Caco-2 (cell line): Measurements from ENCODE around the gene MYOZ1. TPM values are rescaled to one million over a fixed set of nuclear protein-coding genes. Genes with fewer than 3 reads are reported as not detected.

Experiments
- BruUV-seq: library from RNA; stranded (reverse); fragments of 400-500 nt; replicated peaks from 2 replicates; lab custom pipeline; 2021; lab: Mats Ljungman, UMichigan
- CTCF ChIA-PET: fragments of 300-600 bp; sonication (Branson Sonifier 250); formaldehyde crosslinking; loops from one replicate; lab custom pipeline; 2022; ENCODE audit warnings: antibody characterized with exemption; lab: Charles Lee
- POLR2A ChIA-PET: fragments of 300-600 bp; sonication (Branson Sonifier 250); formaldehyde crosslinking; loops from one replicate; lab custom pipeline; 2022; ENCODE audit warnings: antibody characterized with exemption; lab: Charles Lee
- DNase-seq, 2 experiments: peaks; one replicate each; pipeline versions ENCODE4 v3.0.0 to v3.0.0-alpha.2; 2020 to 2022
- H3K27me3 ChIP-seq: replicated peaks from 2 replicates; pipeline ENCODE4 v1.6.0; 2011; ENCODE audit warnings: low read length; ENCODE audit not compliant: control insufficient read depth, insufficient read depth
- H3K36me3 ChIP-seq: 2 replicates; pipeline ENCODE4 v1.5.1; 2011; ENCODE audit warnings: low read length; ENCODE audit not compliant: control insufficient read depth, insufficient read depth
- H3K4me1 ChIP-seq: fragments of 250-450 bp; sonication (Bioruptor Pico); 2 replicates; pipeline ENCODE4 v1.5.1; 2020; ENCODE audit warnings: mild to moderate bottlenecking
- H3K4me3 ChIP-seq: 2 replicates; pipeline ENCODE4 v1.5.1; 2011; ENCODE audit warnings: low read depth, mild to moderate bottlenecking, control low read depth, low read length
- H3K9me3 ChIP-seq: fragments of 250-450 bp; sonication (Bioruptor Pico); 2 replicates; pipeline ENCODE4 v1.5.1; 2020; ENCODE audit warnings: mild to moderate bottlenecking, moderate library complexity
- H3K27ac Mint-ChIP-seq: one replicate; pipeline ENCODE4 v1.8.0; 2022; ENCODE audit warnings: mixed read lengths; ENCODE audit not compliant: unreplicated experiment
- H3K27me3 Mint-ChIP-seq: one replicate; pipeline ENCODE4 v1.8.0; 2022; ENCODE audit warnings: mixed read lengths; ENCODE audit not compliant: insufficient read depth, unreplicated experiment
- H3K36me3 Mint-ChIP-seq: one replicate; pipeline ENCODE4 v1.8.0; 2022; ENCODE audit warnings: mild to moderate bottlenecking, mixed read lengths; ENCODE audit not compliant: insufficient read depth, unreplicated experiment
- H3K4me1 Mint-ChIP-seq: one replicate; pipeline ENCODE4 v1.8.0; 2022; ENCODE audit warnings: low read depth, mixed read lengths; ENCODE audit not compliant: unreplicated experiment
- H3K4me3 Mint-ChIP-seq: one replicate; pipeline ENCODE4 v1.8.0; 2022; ENCODE audit warnings: mild to moderate bottlenecking, moderate library complexity, mixed read lengths; ENCODE audit not compliant: unreplicated experiment
- H3K9me3 Mint-ChIP-seq: one replicate; pipeline ENCODE4 v1.8.0; 2022; ENCODE audit warnings: mixed read lengths; ENCODE audit not compliant: unreplicated experiment
- intact Hi-C: fragments of 100-400 bp; cut with micrococcal nuclease; formaldehyde crosslinking; loops from one replicate; pipeline ENCODE4 v1.10.0; 2022; ENCODE audit not compliant: unreplicated experiment
- total RNA-seq: library from RNA; stranded (reverse); gene quantifications from 2 replicates; pipeline ENCODE4 v1.2.3, GENCODE V29; 2022
- TF ChIP-seq, protein P1 (sequence below), 2 experiments: fragments of 200-600 bp in 1 of 2; IDR thresholded peaks; 1 replicate in 1 of 2; 2 replicates in 1 of 2; pipeline versions ENCODE4 v1.5.1 to v1.8.0; 2011 to 2022; ENCODE audit warnings: antibody characterized with exemption in 1 of 2, control low read depth in 1 of 2, inconsistent platforms in 1 of 2, low read depth in 1 of 2, low read length in 1 of 2, mild to moderate bottlenecking in 1 of 2, moderate library complexity in 1 of 2; ENCODE audit not compliant: insufficient read depth in 1 of 2, severe bottlenecking in 1 of 2, unreplicated experiment in 1 of 2

The MYOZ1 gene
- total RNA-seq, 1 experiment from 2014 or later = 0.52 TPM

DNA sequence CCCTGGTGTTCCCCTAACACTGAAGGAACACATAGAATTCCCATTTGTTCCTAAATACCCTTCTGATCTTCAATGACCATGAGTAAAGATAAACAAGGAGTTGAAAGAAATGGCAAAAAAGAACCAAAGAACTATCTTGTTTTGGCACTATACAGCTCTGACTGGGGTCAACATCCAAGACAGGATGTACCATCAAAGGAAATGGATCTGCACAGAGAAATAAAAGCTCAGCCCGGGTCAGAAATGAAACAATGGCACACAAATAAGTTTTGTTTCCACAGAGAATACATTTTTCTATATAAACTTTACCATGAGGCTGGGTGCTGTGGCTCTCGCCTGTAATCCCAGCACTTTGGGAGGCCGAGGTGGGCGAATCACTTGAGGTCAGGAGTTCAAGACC lies 32.2 kb downstream of the MYOZ1 start:
- Histone ChIP-seq H3K4me3 (no peak overlapping the region), H3K9me3 (no peaks in the 10 kb centered on the region), H3K36me3 (no peaks in the 10 kb centered on the region), H3K27me3 (no peaks in the 10 kb centered on the region), H3K4me1 (no peaks in the 10 kb centered on the region)
- no peak overlapping the region for H3K4me3 Mint-ChIP-seq
- H3K4me1 Mint-ChIP-seq = no peaks in the 10 kb centered on the region
- H3K9me3 Mint-ChIP-seq = no peaks in the 10 kb centered on the region
- no peak overlapping the region for H3K27ac Mint-ChIP-seq
- CTCF ChIA-PET = no interaction called here
- no peak for DNase-seq
- no peaks in the 10 kb centered on the region for H3K27me3 Mint-ChIP-seq
- POLR2A ChIA-PET = no interaction called here
- intact Hi-C loops = no loop called here
- TF ChIP-seq, protein P1, sequence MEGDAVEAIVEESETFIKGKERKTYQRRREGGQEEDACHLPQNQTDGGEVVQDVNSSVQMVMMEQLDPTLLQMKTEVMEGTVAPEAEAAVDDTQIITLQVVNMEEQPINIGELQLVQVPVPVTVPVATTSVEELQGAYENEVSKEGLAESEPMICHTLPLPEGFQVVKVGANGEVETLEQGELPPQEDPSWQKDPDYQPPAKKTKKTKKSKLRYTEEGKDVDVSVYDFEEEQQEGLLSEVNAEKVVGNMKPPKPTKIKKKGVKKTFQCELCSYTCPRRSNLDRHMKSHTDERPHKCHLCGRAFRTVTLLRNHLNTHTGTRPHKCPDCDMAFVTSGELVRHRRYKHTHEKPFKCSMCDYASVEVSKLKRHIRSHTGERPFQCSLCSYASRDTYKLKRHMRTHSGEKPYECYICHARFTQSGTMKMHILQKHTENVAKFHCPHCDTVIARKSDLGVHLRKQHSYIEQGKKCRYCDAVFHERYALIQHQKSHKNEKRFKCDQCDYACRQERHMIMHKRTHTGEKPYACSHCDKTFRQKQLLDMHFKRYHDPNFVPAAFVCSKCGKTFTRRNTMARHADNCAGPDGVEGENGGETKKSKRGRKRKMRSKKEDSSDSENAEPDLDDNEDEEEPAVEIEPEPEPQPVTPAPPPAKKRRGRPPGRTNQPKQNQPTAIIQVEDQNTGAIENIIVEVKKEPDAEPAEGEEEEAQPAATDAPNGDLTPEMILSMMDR (IDR thresholded peaks at IDR 0.05; ENCODE audit: insufficient read depth in 1 of 2, low read depth in 1 of 2, low read length in 1 of 2, severe bottlenecking in 1 of 2, unreplicated experiment in 1 of 2) = no peak
- no TSS peak for BruUV-seq
- peaks cover 7% of the 10 kb centered on the region for H3K36me3 Mint-ChIP-seq

DNA sequence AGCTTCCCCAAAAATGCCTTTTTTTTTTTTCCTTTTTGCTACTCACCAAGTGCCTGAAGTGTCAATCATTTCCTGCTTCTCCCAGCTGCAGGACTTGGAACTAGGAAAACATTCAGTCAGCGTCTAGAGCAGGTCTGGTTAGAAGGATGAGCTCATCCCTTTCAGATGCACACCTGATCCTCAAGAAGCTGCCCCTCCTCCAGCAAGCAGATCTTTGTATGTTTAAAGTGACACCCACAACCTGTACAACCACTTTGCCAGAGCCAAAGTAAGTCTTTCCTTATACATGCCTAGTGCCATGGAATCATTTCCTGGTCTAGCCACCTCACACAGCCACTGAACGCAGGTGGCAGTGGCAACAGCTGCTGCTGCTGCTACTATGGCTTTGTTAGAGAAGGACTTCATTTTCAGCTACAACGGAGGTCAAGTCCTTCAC lies 39.8 kb downstream of the MYOZ1 start:
- ChIA-PET POLR2A (interaction anchor here (0.6 to 1.5 kb wide), 6 partner anchors 10 to 1963 kb away, joined by 3 to 11 read pairs (median 6); partner anchors contain the start of genes PPP3CB and USP54), CTCF (interaction anchor here (0.7 to 1.5 kb wide), 4 partner anchors 10 to 72 kb away, joined by 3 to 12 read pairs (median 4); partner anchors contain the start of gene USP54)
- Histone ChIP-seq H3K36me3 (no peaks in the 10 kb centered on the region; the same call in 1 of the 2 replicates), H3K9me3 (no peaks in the 10 kb centered on the region), H3K27me3 (no peaks in the 10 kb centered on the region), H3K4me1 (peaks cover 18% of the 10 kb centered on the region), H3K4me3 (no peak overlapping the region)
- H3K27ac Mint-ChIP-seq = peak overlapping the region; percentile 88
- H3K4me1 Mint-ChIP-seq = peaks cover 12% of the 10 kb centered on the region
- peak; percentile 77 to 81 for DNase-seq
- no peaks in the 10 kb centered on the region for H3K27me3 Mint-ChIP-seq
- H3K36me3 Mint-ChIP-seq = peaks cover 7% of the 10 kb centered on the region
- no TSS peak for BruUV-seq
- no peaks in the 10 kb centered on the region for H3K9me3 Mint-ChIP-seq
- peak overlapping the region; percentile 57 for H3K4me3 Mint-ChIP-seq
- TF ChIP-seq, protein P1 (IDR thresholded peaks at IDR 0.05; ENCODE audit: insufficient read depth in 1 of 2, low read depth in 1 of 2, low read length in 1 of 2, severe bottlenecking in 1 of 2, unreplicated experiment in 1 of 2) = no peak
- intact Hi-C loops = loop anchor here (1.0 to 2.0 kb wide), 2 partner anchors 9 to 23 kb away; no protein-coding TSS in a partner anchor

DNA sequence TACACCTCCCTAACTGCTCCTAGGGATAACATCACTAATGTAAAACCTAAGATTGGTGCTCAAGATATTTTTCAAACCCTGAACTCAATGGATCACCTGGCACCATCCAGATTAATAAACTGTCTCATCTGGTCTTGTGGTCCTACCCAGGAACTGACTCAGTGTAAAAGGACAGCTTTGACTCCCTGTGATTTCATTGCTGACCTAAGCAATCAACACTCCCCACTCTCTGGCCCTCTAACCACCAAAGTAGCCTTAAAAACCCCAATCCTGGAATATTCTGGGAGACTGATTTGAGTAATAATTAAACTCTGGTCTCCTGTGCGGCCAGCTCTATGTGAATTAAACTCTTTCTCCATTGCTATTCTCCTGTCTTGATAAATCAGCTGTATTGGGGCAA lies 43.9 kb downstream of the MYOZ1 start:
- Mint-ChIP-seq H3K27me3 (no peaks in the 10 kb centered on the region), H3K27ac (no peak overlapping the region), H3K4me3 (no peak overlapping the region), H3K9me3 (no peaks in the 10 kb centered on the region), H3K4me1 (peaks cover 19% of the 10 kb centered on the region), H3K36me3 (no peaks in the 10 kb centered on the region)
- Histone ChIP-seq H3K9me3 (no peaks in the 10 kb centered on the region), H3K4me3 (no peak overlapping the region), H3K4me1 (peaks cover 23% of the 10 kb centered on the region), H3K36me3 (no peaks in the 10 kb centered on the region; the same call in 1 of the 2 replicates), H3K27me3 (no peaks in the 10 kb centered on the region)
- intact Hi-C loops = no loop called here
- DNase-seq = no peak
- TF ChIP-seq, protein P1 (IDR thresholded peaks at IDR 0.05; ENCODE audit: insufficient read depth in 1 of 2, low read depth in 1 of 2, low read length in 1 of 2, severe bottlenecking in 1 of 2, unreplicated experiment in 1 of 2) = no peak
- ChIA-PET CTCF (interaction anchor here (0.7 kb wide), 1 partner anchor 114 kb away, joined by 5 read pairs; no protein-coding TSS in a partner anchor), POLR2A (no interaction called here)
- BruUV-seq = no TSS peak
